SK-N-SH (cell line): ENCODE results near the gene DOC2A. TPM values are rescaled to one million over a fixed set of nuclear protein-coding genes. Genes with fewer than 3 reads are reported as not detected.

Experiments used
- CTCF ChIA-PET: fragments of 300-600, 350-600 bp; formaldehyde crosslinking; extraction: SDS; loops from one replicate; lab custom pipeline; 2021; lab: Yijun Ruan, JAX
- POLR2A ChIA-PET: fragments of 350-600 bp; sonication (Branson Sonifier 250); formaldehyde crosslinking; extraction: SDS; loops from one replicate; lab custom pipeline; 2020; ENCODE audit warnings: antibody characterized with exemption, inconsistent platforms; lab: Yijun Ruan, JAX
- DNase-seq: peaks from one replicate; pipeline ENCODE4 v3.0.0; 2012
- H2AFZ ChIP-seq: fragments of 200-600 bp; sonication (generic); 2 replicates; pipeline ENCODE4 v1.8.1; 2016; ENCODE audit warnings: antibody characterized with exemption, mild to moderate bottlenecking, low read depth
- H3F3A ChIP-seq: fragments of 200-600 bp; sonication (generic); replicated peaks from 2 replicates; pipeline ENCODE3; 2016; ENCODE audit warnings: antibody characterized with exemption, mild to moderate bottlenecking; ENCODE audit not compliant: insufficient read depth
- H3K27ac ChIP-seq, 2 experiments: fragments of 200-500 bp in 1 of 2; fragments of 200-600 bp in 1 of 2; sonication (Bioruptor generic) in 1 of 2; sonication (generic), shearing (Covaris generic) in 1 of 2; 2 replicates each; pipeline versions ENCODE4 v1.5.1 to v1.6.1; 2014 to 2016; ENCODE audit warnings: low read depth in 2 of 2, inconsistent platforms in 1 of 2, low read length in 1 of 2, mild to moderate bottlenecking in 1 of 2, mixed read lengths in 1 of 2
- H3K27me3 ChIP-seq: fragments of 200-600 bp; sonication (generic), shearing (Covaris generic); 2 replicates; pipeline ENCODE4 v1.6.1; 2016; ENCODE audit warnings: mixed run types; ENCODE audit not compliant: insufficient read depth
- H3K36me3 ChIP-seq, 2 experiments: fragments of 200-500 bp in 1 of 2; fragments of 200-600 bp in 1 of 2; sonication (Bioruptor generic) in 1 of 2; sonication (generic) in 1 of 2; replicated peaks in 1 of 2; 2 replicates each; pipeline versions ENCODE3 to v1.5.1; 2014 to 2016; ENCODE audit warnings: low read length in 1 of 2, mild to moderate bottlenecking in 1 of 2; ENCODE audit not compliant: insufficient read depth in 2 of 2, control insufficient read depth in 1 of 2
- H3K4me1 ChIP-seq, 2 experiments: fragments of 200-500 bp in 1 of 2; fragments of 200-600 bp in 1 of 2; sonication (Bioruptor generic) in 1 of 2; sonication (generic), shearing (Covaris generic) in 1 of 2; 2 replicates each; pipeline versions ENCODE4 v1.5.1 to v1.6.1; 2014 to 2016; ENCODE audit warnings: low read depth in 1 of 2, low read length in 1 of 2, mixed run types in 1 of 2; ENCODE audit not compliant: insufficient read depth in 2 of 2, control insufficient read depth in 1 of 2
- H3K4me2 ChIP-seq: fragments of 200-600 bp; sonication (generic), shearing (Covaris generic); 2 replicates; pipeline ENCODE4 v1.6.1; 2017; ENCODE audit warnings: mixed run types
- H3K4me3 ChIP-seq, 2 experiments: fragments of 200-500 bp in 1 of 2; fragments of 200-600 bp in 1 of 2; sonication (Bioruptor generic) in 1 of 2; sonication (generic), shearing (Covaris generic) in 1 of 2; 2 replicates each; pipeline versions ENCODE4 v1.5.1 to v1.8.1; 2014 to 2016; ENCODE audit warnings: low read depth in 2 of 2, inconsistent platforms in 1 of 2, low read length in 1 of 2, mild to moderate bottlenecking in 1 of 2, mixed read lengths in 1 of 2, moderate library complexity in 1 of 2
- H3K79me2 ChIP-seq: fragments of 200-600 bp; sonication (generic); 2 replicates; pipeline ENCODE4 v1.8.1; 2017; ENCODE audit warnings: mild to moderate bottlenecking; ENCODE audit not compliant: insufficient read depth
- H3K9ac ChIP-seq: fragments of 200-600 bp; sonication (generic); 2 replicates; pipeline ENCODE4 v1.6.1; 2017; ENCODE audit warnings: mixed run types
- H3K9me2 ChIP-seq: fragments of 200-600 bp; sonication (generic); 2 replicates; pipeline ENCODE4 v1.6.1; 2017; ENCODE audit warnings: mixed run types
- H3K9me3 ChIP-seq: fragments of 200-600 bp; sonication (generic); 2 replicates; pipeline ENCODE4 v1.6.1; 2017; ENCODE audit warnings: mixed run types, mild to moderate bottlenecking, moderate library complexity
- H4K20me1 ChIP-seq: fragments of 200-600 bp; sonication (generic); 2 replicates; pipeline ENCODE4 v1.6.1; 2017; ENCODE audit warnings: mild to moderate bottlenecking, mixed run types; ENCODE audit not compliant: insufficient read depth
- CHD2 ChIP-seq: fragments of 150-350 bp; IDR thresholded peaks from 2 replicates; pipeline ENCODE4 v1.6.1; 2018; ENCODE audit warnings: low read length; ENCODE audit not compliant: partially characterized antibody
- MXI1 ChIP-seq: IDR thresholded peaks from 2 replicates; pipeline ENCODE4 v1.6.1; 2012; ENCODE audit warnings: mild to moderate bottlenecking, low read depth, low read length, improper control_type of control experiment
- NFIC ChIP-seq: IDR thresholded peaks from 2 replicates; pipeline ENCODE4 v1.4.0; 2012; ENCODE audit warnings: borderline replicate concordance
- NRF1 ChIP-seq: IDR thresholded peaks from 2 replicates; pipeline ENCODE4 v1.6.1; 2012; ENCODE audit warnings: low read depth, mild to moderate bottlenecking, low read length
- RCOR1 ChIP-seq: fragments of 150-350 bp; IDR thresholded peaks from 2 replicates; pipeline ENCODE4 v1.6.1; 2017; ENCODE audit warnings: antibody characterized with exemption, low read length
- SIN3A ChIP-seq: IDR thresholded peaks from 2 replicates; pipeline ENCODE4 v1.6.1; 2012; ENCODE audit warnings: low read depth, mild to moderate bottlenecking, low read length, moderate library complexity, borderline replicate concordance
- SMC3 ChIP-seq: IDR thresholded peaks from 2 replicates; pipeline ENCODE4 v1.6.1; 2012; ENCODE audit warnings: low read depth, low read length, improper control_type of control experiment
- TAF1 ChIP-seq: IDR thresholded peaks from 2 replicates; pipeline ENCODE4 v1.6.1; 2012; ENCODE audit warnings: low read depth, mild to moderate bottlenecking, low read length, moderate library complexity, borderline replicate concordance
- TEAD4 ChIP-seq: IDR thresholded peaks from 2 replicates; pipeline ENCODE4 v1.4.0; 2012; ENCODE audit warnings: mild to moderate bottlenecking, borderline replicate concordance; ENCODE audit not compliant: insufficient read depth
- YY1 ChIP-seq: IDR thresholded peaks from 2 replicates; pipeline ENCODE4 v1.4.0; 2012; ENCODE audit warnings: low read depth, mild to moderate bottlenecking
- WGBS: methylation state at CpG from one replicate; pipeline ENCODE4 v1.1.6; 2017; ENCODE audit warnings: low lambda C conversion rate; 5-methylcytosine and 5-hydroxymethylcytosine counted together
- polyA plus RNA-seq, 3 experiments: library from polyadenylated mRNA; depleted of rRNA; stranded (reverse); fragments of >200 nt; gene quantifications; 2 replicates each; pipeline ENCODE4 v1.2.3, GENCODE V29; 2012
- TF ChIP-seq, protein P1 (sequence below): fragments of 150-350 bp; IDR thresholded peaks from 2 replicates; pipeline ENCODE4 v1.6.1; 2017; ENCODE audit warnings: antibody characterized with exemption, low read length, low read depth, borderline replicate concordance
- TF ChIP-seq, protein P2 (sequence below): IDR thresholded peaks from 2 replicates; pipeline ENCODE4 v1.4.0; 2012; ENCODE audit warnings: low read depth, borderline replicate concordance

DOC2A gene
- polyA plus RNA-seq, 1 of the 3 experiments (the other 2 are of a cell fraction), result 10.4 TPM

DNA sequence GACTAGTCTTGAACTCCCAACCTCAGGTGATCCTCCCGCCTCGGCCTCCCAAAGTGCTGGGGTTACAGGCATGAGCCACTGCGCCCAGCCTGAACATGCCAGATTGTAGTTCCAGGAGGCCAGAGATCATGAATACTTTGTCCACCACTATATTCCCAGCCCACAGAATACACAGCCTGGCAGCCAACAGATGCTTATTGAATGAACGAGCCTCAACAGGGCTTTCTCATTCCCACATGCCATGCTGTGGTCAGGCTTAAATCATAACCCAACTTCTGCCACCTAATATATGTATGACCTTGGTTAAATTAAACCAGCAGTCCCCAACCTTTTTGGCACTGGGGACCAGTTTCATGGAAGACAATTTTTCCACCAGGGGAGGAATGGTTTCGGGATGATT lies 52.1 kb downstream of the DOC2A start:
- TF ChIP-seq, protein P1, sequence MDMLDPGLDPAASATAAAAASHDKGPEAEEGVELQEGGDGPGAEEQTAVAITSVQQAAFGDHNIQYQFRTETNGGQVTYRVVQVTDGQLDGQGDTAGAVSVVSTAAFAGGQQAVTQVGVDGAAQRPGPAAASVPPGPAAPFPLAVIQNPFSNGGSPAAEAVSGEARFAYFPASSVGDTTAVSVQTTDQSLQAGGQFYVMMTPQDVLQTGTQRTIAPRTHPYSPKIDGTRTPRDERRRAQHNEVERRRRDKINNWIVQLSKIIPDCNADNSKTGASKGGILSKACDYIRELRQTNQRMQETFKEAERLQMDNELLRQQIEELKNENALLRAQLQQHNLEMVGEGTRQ, result no peak
- TF ChIP-seq NFIC (no peak), NRF1 (no peak), SMC3 (no peak), CHD2 (no peak), MXI1 (no peak), YY1 (no peak), TEAD4 (no peak), SIN3A (no peak), TAF1 (no peak), RCOR1 (no peak)
- TF ChIP-seq, protein P2, sequence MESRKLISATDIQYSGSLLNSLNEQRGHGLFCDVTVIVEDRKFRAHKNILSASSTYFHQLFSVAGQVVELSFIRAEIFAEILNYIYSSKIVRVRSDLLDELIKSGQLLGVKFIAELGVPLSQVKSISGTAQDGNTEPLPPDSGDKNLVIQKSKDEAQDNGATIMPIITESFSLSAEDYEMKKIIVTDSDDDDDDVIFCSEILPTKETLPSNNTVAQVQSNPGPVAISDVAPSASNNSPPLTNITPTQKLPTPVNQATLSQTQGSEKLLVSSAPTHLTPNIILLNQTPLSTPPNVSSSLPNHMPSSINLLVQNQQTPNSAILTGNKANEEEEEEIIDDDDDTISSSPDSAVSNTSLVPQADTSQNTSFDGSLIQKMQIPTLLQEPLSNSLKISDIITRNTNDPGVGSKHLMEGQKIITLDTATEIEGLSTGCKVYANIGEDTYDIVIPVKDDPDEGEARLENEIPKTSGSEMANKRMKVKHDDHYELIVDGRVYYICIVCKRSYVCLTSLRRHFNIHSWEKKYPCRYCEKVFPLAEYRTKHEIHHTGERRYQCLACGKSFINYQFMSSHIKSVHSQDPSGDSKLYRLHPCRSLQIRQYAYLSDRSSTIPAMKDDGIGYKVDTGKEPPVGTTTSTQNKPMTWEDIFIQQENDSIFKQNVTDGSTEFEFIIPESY, result no peak
- TF ChIP-seq, all 33 proteins: peak for 0
- H3K27ac ChIP-seq, result no peak overlapping the region
- over 99% methylated on average over 5 of the region's 5 CpGs for WGBS
- no peaks in the 10 kb centered on the region; the same call in 1 of the 2 replicates for H3K79me2 ChIP-seq
- no peaks in the 10 kb centered on the region for H3K9me2 ChIP-seq
- ChIA-PET CTCF (interaction anchor here (1.4 kb wide), 1 partner anchor 47 kb away, joined by 5 read pairs; no protein-coding TSS in a partner anchor), POLR2A (no interaction called here)
- no peaks in the 10 kb centered on the region for H4K20me1 ChIP-seq
- no peak overlapping the region for H3K4me2 ChIP-seq
- H3F3A ChIP-seq, result peaks cover under 1% of the 10 kb centered on the region
- H3K27me3 ChIP-seq, result no peaks in the 10 kb centered on the region
- no peaks in the 10 kb centered on the region for H3K9me3 ChIP-seq
- H3K9ac ChIP-seq, result no peak overlapping the region
- no peak for DNase-seq
- peaks cover 0 to 5% of the 10 kb centered on the region in 2 experiments for H3K36me3 ChIP-seq
- H3K4me3 ChIP-seq, result no peak overlapping the region
- peaks cover 0 to 15% of the 10 kb centered on the region in 2 experiments; a peak in 1 of 4 replicates for H3K4me1 ChIP-seq
- H2AFZ ChIP-seq, result no peak overlapping the region

Other genes with a start within 250 kb of the DOC2A start
- gene ZG16, start 232.8 kb downstream of the DOC2A start, polyA plus RNA-seq (2012; rRNA removed), result not detected in 2 replicates
- 63.8 and 64.1 TPM in 2 replicates for gene KIF22, start 220.3 kb downstream of the DOC2A start, polyA plus RNA-seq (2012; rRNA removed)
- gene MAZ, start 204.5 kb downstream of the DOC2A start, polyA plus RNA-seq (2012; rRNA removed), result 117 and 163 TPM in 2 replicates
- 28.1 and 29.3 TPM in 2 replicates for gene PRRT2, start 198.8 kb downstream of the DOC2A start, polyA plus RNA-seq (2012; rRNA removed)
- gene PAGR1, start 194.9 kb downstream of the DOC2A start, polyA plus RNA-seq (2012; rRNA removed), result 48.5 and 57.7 TPM in 2 replicates
- gene MVP, start 190.6 kb downstream of the DOC2A start, polyA plus RNA-seq (2012; rRNA removed), result 198 and 222 TPM in 2 replicates
- 90.7 and 94.8 TPM in 2 replicates for gene CDIPT, start 147.8 kb downstream of the DOC2A start, polyA plus RNA-seq (2012; rRNA removed)
- gene SEZ6L2, start 111.5 kb downstream of the DOC2A start, polyA plus RNA-seq (2012; rRNA removed), result 26.6 and 59.8 TPM in 2 replicates
- 29.0 and 35.1 TPM in 2 replicates for gene ASPHD1, start 110.5 kb downstream of the DOC2A start, polyA plus RNA-seq (2012; rRNA removed)
- gene KCTD13, start 84.8 kb downstream of the DOC2A start, polyA plus RNA-seq (2012; rRNA removed), result 28.5 and 31.0 TPM in 2 replicates
- 95.0 and 101 TPM in 2 replicates for gene TMEM219, start 48.9 kb downstream of the DOC2A start, polyA plus RNA-seq (2012; rRNA removed)
- gene TAOK2, start 37.2 kb downstream of the DOC2A start, polyA plus RNA-seq (2012; rRNA removed), result 21.9 and 23.1 TPM in 2 replicates
- gene HIRIP3, start 15.4 kb downstream of the DOC2A start, polyA plus RNA-seq (2012; rRNA removed), result 15.4 and 18.9 TPM in 2 replicates
- gene INO80E, start 14.8 kb downstream of the DOC2A start, polyA plus RNA-seq (2012; rRNA removed), result 43.9 and 46.6 TPM in 2 replicates
- not detected in 2 replicates for gene C16orf92, start 12.2 kb upstream of the DOC2A start, polyA plus RNA-seq (2012; rRNA removed)
- 2.3 and 3.8 TPM in 2 replicates for gene TLCD3B, start 20.2 kb upstream of the DOC2A start, polyA plus RNA-seq (2012; rRNA removed)
- gene ALDOA, start 54.7 kb upstream of the DOC2A start, polyA plus RNA-seq (2012; rRNA removed), result 437 and 641 TPM in 2 replicates
- gene PPP4C, start 65.0 kb upstream of the DOC2A start, polyA plus RNA-seq (2012; rRNA removed), result 325 and 339 TPM in 2 replicates
- 0.16 and 0.18 TPM in 2 replicates for gene TBX6, start 80.9 kb upstream of the DOC2A start, polyA plus RNA-seq (2012; rRNA removed)
- gene YPEL3, start 85.2 kb upstream of the DOC2A start, polyA plus RNA-seq (2012; rRNA removed), result 24.5 and 36.6 TPM in 2 replicates
- gene GDPD3, start 102.5 kb upstream of the DOC2A start, polyA plus RNA-seq (2012; rRNA removed), result 1.5 and 2.3 TPM in 2 replicates
- gene MAPK3, start 112.2 kb upstream of the DOC2A start, polyA plus RNA-seq (2012; rRNA removed), result 65.6 and 67.3 TPM in 2 replicates
- gene CORO1A, start 172.6 kb upstream of the DOC2A start, polyA plus RNA-seq (2012; rRNA removed), result 13.0 and 13.5 TPM in 2 replicates
- gene BOLA2B, start 182.6 kb upstream of the DOC2A start, polyA plus RNA-seq (2012; rRNA removed), result 660 and 726 TPM in 2 replicates
- gene SLX1A, start 182.8 kb upstream of the DOC2A start, polyA plus RNA-seq (2012; rRNA removed), result 45.0 and 68.8 TPM in 2 replicates
- gene SULT1A3, start 188.2 kb upstream of the DOC2A start, polyA plus RNA-seq (2012; rRNA removed), result 20.4 and 24.1 TPM in 2 replicates
- gene NPIPB13, start 237.5 kb upstream of the DOC2A start, polyA plus RNA-seq (2012; rRNA removed), result 1.9 and 5.3 TPM in 2 replicates